ENCODE results near the gene LRP1B.
"Not testable (repeated sequence)": the region's sequence is repeated elsewhere in the genome, so short reads cannot be mapped to it uniquely, and the experiment has no call there.

Gene LRP1B

DNA sequence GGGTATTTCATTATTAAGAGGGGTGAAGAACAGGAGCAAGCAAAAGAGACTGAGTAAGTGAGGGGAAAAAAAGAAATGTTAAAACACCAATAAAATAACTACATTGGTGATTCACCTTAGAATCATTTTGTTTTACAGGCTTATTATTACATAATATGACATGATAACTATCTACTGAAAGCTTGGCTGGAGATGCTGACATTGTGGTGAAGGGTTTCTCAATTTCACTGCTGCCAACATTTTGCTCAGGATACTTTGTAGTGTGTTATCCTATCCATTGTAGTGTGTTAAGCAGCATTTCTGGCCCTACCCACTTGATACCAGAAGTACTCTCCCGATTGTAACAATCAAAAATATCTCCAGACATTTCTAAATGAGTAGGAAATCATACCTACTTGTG is 1786.0 kb downstream of the LRP1B start:
- ATAC-seq (replicated peaks) = no peak
- no peaks in the 10 kb centered on the region for H3K27me3 Mint-ChIP-seq
- no peak overlapping the region for H3K4me3 Mint-ChIP-seq
- no peaks in the 10 kb centered on the region for H3K4me1 Mint-ChIP-seq
- no peaks in the 10 kb centered on the region for H3K9me3 Mint-ChIP-seq
- no peaks in the 10 kb centered on the region for H3K36me3 Mint-ChIP-seq
- H3K27ac Mint-ChIP-seq = no peak overlapping the region
- no peak for DNase-seq

DNA sequence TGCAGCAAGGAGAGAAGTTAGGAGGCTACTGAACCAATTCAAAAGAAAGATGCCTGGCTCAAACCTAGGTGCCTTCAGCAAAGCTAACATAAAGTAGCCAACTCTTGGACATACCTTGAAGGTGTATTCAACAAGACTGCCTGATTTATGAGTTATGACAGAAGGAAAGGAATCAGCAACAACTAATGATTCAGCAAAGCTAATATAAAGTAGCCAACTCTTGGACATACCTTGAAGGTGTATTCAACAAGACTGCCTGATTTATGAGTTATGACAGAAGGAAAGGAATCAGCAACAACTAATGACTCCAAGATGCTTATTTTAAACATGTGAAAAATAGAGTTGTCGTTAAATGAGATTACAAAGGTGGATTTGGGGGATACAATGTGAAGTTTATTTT is 1786.5 kb downstream of the LRP1B start:
- H3K4me3 Mint-ChIP-seq; H3K9me3 Mint-ChIP-seq; DNase-seq; H3K27me3 Mint-ChIP-seq; H3K27ac Mint-ChIP-seq; ATAC-seq (replicated peaks); H3K4me1 Mint-ChIP-seq; H3K36me3 Mint-ChIP-seq: not testable (repeated sequence)

DNA sequence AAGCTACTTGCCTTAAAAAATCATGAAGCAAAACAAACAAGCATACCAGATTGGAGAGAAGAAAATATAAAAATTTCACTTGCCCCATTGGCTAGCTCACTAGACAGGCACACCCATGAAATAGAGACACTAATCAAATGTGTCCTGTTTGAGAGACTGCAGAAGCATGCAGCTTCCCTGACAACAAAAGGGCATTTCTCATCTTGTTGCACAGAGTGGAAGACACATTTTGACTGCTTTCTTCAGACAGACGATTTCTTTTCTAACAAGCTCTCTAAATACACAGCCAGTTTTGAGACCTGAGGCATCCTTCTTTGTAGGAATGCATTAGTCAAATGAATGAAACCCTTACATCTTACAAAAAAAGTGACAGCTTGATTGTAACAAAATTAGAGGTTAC is 1792.0 kb downstream of the LRP1B start:
- Mint-ChIP-seq H3K4me3 (no peak overlapping the region), H3K4me1 (no peaks in the 10 kb centered on the region), H3K36me3 (no peaks in the 10 kb centered on the region)

DNA sequence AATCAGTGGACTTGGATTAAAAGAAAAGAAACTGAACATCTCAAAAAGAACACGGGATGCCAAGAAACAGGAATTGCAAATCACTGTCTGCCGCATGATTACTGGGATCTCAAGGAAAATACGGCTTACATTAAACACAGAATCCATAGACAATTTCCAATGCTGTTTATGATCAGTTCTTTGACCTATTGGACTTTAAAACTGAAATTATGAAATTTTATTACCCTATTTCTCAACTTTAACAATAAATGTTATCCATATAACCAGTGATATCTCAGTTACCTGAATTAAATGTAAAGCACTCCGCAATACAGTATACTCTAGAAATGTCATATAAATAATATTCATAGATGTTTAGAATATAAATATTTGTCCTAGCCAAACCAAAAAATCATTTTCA is 1793.8 kb downstream of the LRP1B start:
- DNase-seq (no peak), ATAC-seq (replicated peaks) (no peak)
- Mint-ChIP-seq H3K4me1 (no peaks in the 10 kb centered on the region), H3K27me3 (no peaks in the 10 kb centered on the region), H3K4me3 (no peak overlapping the region), H3K36me3 (no peaks in the 10 kb centered on the region), H3K27ac (no peak overlapping the region), H3K9me3 (no peaks in the 10 kb centered on the region)

More for the DNA sequence above, 1792.0 kb downstream of the LRP1B start:
- DNase-seq (no peak), ATAC-seq (replicated peaks) (no peak)
- H3K27ac Mint-ChIP-seq = no peak overlapping the region
- no peaks in the 10 kb centered on the region for H3K9me3 Mint-ChIP-seq
- H3K27me3 Mint-ChIP-seq = no peaks in the 10 kb centered on the region

DNA sequence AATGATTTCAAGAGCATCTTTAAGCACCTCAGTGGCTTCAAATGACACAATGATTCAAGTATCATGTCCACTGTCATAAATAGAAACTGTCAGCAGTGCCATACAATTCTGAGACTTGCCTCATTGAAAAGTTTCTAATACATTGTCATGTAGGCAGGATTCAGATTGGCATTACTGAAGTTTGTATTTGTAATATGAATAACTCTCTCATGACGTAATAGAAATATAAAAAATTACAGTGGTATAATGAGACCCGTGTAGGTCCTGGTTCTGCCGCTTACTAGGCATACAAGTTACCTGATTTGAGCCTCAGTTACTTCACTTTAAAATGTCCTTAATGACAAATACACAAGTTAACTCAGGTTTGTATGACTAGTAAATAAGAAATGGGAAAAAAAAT is 1814.5 kb downstream of the LRP1B start:
- Mint-ChIP-seq H3K27me3 (no peaks in the 10 kb centered on the region), H3K9me3 (no peaks in the 10 kb centered on the region), H3K36me3 (no peaks in the 10 kb centered on the region), H3K27ac (no peak overlapping the region), H3K4me3 (no peak overlapping the region), H3K4me1 (no peaks in the 10 kb centered on the region)
- DNase-seq = no peak
- ATAC-seq (replicated peaks) = no peak

DNA sequence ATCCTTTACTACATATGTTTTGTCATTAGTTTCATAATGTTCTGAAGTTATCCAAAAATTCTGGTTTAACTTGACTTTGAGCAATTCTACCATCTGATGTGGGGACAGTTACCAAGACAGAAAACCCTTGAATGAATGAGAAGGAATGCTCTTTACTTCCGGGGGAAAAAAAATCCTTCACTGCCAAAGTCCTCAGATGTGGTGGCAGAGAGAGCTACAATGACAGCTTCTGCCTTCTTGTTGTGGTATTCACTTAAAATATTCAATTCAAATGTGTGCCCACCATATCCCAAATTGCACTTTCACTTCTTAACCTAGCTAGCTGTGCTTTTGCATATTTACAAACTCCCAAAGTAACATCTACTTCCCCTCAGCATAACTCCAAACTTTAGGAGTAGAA is 1818.9 kb downstream of the LRP1B start:
- H3K36me3 Mint-ChIP-seq = no peaks in the 10 kb centered on the region
- DNase-seq = no peak
- no peaks in the 10 kb centered on the region for H3K4me1 Mint-ChIP-seq
- H3K4me3 Mint-ChIP-seq = no peak overlapping the region
- no peaks in the 10 kb centered on the region for H3K9me3 Mint-ChIP-seq
- H3K27me3 Mint-ChIP-seq = no peaks in the 10 kb centered on the region
- no peak for ATAC-seq (replicated peaks)
- H3K27ac Mint-ChIP-seq = no peak overlapping the region

DNA sequence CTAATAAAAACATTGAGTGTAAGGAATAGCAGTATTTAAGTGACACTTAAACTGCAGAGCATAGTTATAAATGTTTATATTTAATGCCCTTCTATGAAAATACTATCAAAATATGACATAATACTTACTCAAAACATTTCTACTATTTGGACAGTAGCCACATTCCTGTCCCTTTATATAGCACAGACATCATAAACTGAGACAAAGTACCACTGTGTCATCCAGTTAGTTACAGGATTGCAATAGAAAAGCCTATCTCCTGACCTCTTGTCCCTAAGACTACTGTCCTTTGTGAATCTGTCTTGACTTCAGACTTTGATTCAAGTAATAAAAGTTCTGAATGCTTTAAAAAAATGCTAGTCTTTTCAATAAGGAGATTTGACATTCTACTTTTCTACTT is 1822.1 kb downstream of the LRP1B start:
- no peak overlapping the region for H3K27ac Mint-ChIP-seq
- peaks cover 0 to 3% of the 10 kb centered on the region in 2 donors for H3K9me3 Mint-ChIP-seq
- no peaks in the 10 kb centered on the region for H3K27me3 Mint-ChIP-seq
- ATAC-seq (replicated peaks) = no peak
- no peaks in the 10 kb centered on the region for H3K4me1 Mint-ChIP-seq
- H3K4me3 Mint-ChIP-seq = no peak overlapping the region
- H3K36me3 Mint-ChIP-seq = no peaks in the 10 kb centered on the region
- DNase-seq = no peak

DNA sequence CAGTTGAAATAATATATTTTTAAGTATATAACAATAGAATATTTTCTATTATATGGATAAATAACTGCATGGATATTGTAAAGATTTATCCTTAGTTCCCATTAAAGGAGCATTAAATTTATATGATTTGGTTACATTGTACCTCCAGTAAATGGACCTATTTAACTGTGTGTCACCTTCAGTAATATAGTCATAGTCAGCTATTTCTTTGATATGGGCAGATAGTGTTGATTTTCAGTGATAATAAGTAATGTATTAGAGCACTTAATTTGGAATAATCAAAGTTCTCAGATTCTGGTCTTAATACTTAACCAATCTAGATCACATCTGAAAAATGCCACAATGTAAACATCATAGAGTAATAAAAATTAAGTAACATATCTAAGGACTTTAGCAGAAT is 1823.3 kb downstream of the LRP1B start:
- H3K27ac Mint-ChIP-seq = no peak overlapping the region
- H3K36me3 Mint-ChIP-seq = no peaks in the 10 kb centered on the region
- ATAC-seq (replicated peaks) (no peak), DNase-seq (no peak)
- H3K4me3 Mint-ChIP-seq = no peak overlapping the region
- H3K27me3 Mint-ChIP-seq = no peaks in the 10 kb centered on the region
- H3K9me3 Mint-ChIP-seq = peaks cover 0 to 3% of the 10 kb centered on the region in 2 donors
- H3K4me1 Mint-ChIP-seq = no peaks in the 10 kb centered on the region

DNA sequence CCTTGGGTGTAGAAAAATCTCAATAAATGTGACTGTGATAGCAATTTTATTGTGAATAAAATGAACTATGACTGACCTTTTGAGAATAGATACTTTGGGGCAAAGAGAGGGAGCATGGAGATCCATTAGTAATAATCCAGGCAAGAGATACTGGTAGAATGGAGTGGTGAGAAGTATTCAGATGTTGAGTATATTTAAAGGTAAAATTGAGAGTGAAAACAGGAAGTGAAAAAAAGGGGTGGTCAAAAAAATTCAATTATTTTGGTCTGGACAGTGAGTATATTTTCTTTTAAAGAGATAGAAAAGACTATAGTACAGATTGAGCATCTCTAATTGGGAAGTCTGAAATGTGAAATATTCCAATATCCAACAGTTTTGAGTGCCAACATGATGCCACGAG is 1835.0 kb downstream of the LRP1B start:
- no peak overlapping the region for H3K4me3 Mint-ChIP-seq
- H3K36me3 Mint-ChIP-seq = no peaks in the 10 kb centered on the region
- DNase-seq (no peak), ATAC-seq (replicated peaks) (no peak)
- H3K9me3 Mint-ChIP-seq = peaks cover 3 to 7% of the 10 kb centered on the region in 2 donors
- no peaks in the 10 kb centered on the region for H3K4me1 Mint-ChIP-seq
- H3K27me3 Mint-ChIP-seq = no peaks in the 10 kb centered on the region
- H3K27ac Mint-ChIP-seq = no peak overlapping the region

DNA sequence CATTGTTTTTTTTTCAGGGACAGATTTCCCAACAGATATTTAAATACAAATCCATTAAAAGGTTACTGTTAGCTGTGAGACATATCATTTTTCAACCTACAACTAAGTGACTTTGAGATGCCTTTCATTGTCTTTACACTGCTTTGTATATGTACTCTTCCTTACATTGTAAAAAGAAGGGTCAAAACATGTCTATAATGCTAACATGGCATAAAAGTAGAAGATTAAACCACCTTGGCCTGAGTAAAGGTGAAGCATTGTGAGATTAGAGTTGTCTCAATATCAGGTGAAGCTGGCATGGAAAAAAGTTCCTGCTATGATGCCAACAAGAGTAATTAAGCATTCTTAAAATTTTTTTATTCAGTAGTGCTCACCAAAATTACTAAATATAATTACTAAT is 1842.1 kb downstream of the LRP1B start:
- H3K9me3 Mint-ChIP-seq = peaks cover 0 to 4% of the 10 kb centered on the region in 2 donors
- ATAC-seq (replicated peaks) = no peak
- no peaks in the 10 kb centered on the region for H3K27me3 Mint-ChIP-seq

DNA sequence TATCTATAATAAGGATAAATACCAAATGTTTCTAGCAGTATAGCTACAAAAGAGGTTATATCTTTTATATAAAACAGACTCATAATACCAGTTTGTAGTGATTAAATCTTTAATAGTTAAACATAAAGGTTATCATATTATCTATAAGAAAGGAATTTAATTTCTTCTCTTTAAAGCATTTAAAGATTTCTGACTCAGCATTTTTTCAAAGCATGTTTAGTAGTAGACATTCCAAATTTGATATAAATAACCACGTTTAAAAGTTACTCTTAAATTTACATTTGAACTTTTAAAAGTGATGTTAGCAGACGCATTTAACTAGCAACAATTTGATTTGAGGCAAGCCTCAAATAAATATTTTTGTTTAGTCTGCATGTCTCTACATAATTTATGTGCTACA is 1842.6 kb downstream of the LRP1B start:
- H3K27me3 Mint-ChIP-seq = no peaks in the 10 kb centered on the region
- DNase-seq (no peak), ATAC-seq (replicated peaks) (no peak)
- peaks cover 0 to 4% of the 10 kb centered on the region in 2 donors for H3K9me3 Mint-ChIP-seq
- no peaks in the 10 kb centered on the region for H3K4me1 Mint-ChIP-seq
- H3K4me3 Mint-ChIP-seq = no peak overlapping the region
- H3K36me3 Mint-ChIP-seq = no peaks in the 10 kb centered on the region
- H3K27ac Mint-ChIP-seq = no peak overlapping the region

More for the DNA sequence above, 1842.1 kb downstream of the LRP1B start:
- H3K4me3 Mint-ChIP-seq = no peak overlapping the region
- H3K36me3 Mint-ChIP-seq = no peaks in the 10 kb centered on the region
- no peaks in the 10 kb centered on the region for H3K4me1 Mint-ChIP-seq
- no peak overlapping the region for H3K27ac Mint-ChIP-seq
- no peak for DNase-seq

DNA sequence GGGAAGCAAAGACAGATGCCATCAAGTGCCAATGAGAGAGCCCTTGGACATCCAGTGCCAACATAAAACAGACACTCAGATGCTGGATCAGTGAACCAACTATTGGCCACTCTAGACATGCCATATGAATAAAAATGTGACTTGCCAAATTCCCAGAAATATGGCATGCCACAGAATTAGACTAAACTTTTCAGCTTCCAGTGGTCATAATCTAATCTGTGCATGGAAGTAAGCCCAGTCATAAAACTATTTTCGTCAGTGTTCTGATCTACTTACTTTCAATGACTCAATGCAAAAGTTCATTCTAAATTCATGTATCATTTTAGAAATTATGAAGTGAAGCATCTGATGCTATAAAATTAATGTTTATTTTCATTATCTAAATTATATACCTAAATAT is 1844.4 kb downstream of the LRP1B start:
- H3K9me3 Mint-ChIP-seq = peaks cover 0 to 2% of the 10 kb centered on the region in 2 donors
- DNase-seq (no peak), ATAC-seq (replicated peaks) (no peak)
- no peaks in the 10 kb centered on the region for H3K4me1 Mint-ChIP-seq
- no peaks in the 10 kb centered on the region for H3K36me3 Mint-ChIP-seq
- no peak overlapping the region for H3K27ac Mint-ChIP-seq
- H3K27me3 Mint-ChIP-seq = no peaks in the 10 kb centered on the region
- no peak overlapping the region for H3K4me3 Mint-ChIP-seq

DNA sequence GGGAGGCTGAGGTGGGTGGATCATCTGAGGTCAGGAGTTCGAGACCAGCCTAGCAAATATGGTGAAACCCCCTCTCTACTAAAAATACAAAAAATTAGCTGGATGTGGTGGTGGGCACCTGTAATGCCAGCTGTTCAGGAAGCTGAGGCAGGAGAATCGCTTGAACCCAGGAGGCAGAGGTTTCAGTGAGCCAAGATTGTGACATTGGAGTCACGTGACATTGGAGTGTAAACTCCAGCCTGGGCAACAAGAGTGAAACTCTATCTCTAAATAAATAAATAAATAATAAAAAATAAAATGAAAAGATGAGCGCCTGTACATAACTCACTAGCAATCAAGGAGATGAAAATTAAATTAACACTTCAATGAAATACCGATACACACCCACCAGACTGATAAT is 1853.5 kb downstream of the LRP1B start:
- H3K36me3 Mint-ChIP-seq; H3K4me3 Mint-ChIP-seq; DNase-seq; H3K27me3 Mint-ChIP-seq; H3K9me3 Mint-ChIP-seq; ATAC-seq (replicated peaks); H3K27ac Mint-ChIP-seq; H3K4me1 Mint-ChIP-seq: not testable (repeated sequence)

DNA sequence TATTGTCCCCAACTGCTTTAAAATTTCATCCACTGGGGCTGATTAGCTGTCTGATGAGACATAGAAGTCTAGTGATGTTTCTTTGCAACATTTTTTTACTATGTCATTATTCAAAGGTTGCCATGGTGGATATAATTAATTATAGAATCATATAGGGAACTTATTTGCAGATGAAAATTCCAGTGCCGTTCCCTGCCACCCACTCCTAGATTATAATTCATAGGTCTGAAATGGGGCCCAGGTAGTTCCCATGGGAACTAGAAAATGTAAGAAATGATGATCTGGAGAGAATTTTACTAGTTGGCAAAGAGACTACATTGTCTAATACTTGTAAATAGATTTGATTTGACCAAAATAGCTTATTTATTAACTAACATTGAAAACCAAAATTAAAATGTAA is 1854.2 kb downstream of the LRP1B start:
- no peaks in the 10 kb centered on the region for H3K27me3 Mint-ChIP-seq
- DNase-seq (no peak), ATAC-seq (replicated peaks) (no peak)
- H3K9me3 Mint-ChIP-seq = no peaks in the 10 kb centered on the region
- H3K36me3 Mint-ChIP-seq = no peaks in the 10 kb centered on the region
- H3K4me3 Mint-ChIP-seq = no peak overlapping the region
- H3K27ac Mint-ChIP-seq = no peak overlapping the region
- H3K4me1 Mint-ChIP-seq = no peaks in the 10 kb centered on the region

DNA sequence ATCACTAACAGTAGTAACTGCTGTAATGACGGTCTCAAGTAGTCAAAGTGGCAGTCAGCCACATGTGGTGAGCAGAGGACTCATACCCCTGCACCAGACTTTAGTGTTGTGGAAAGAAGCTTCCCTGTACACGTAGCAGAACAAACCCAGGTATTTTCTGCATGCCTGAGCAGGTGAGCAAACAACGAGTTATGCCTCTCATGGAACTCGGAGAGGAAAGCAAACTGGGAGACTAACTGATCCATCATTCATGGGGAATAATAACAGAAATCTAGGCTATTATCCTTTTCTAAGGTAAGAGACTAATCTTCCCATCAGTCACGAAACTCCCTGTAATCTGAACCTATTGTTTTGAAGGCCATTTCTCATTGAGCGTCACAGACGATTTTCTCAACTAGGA is 1855.4 kb downstream of the LRP1B start:
- no peak overlapping the region for H3K27ac Mint-ChIP-seq
- no peaks in the 10 kb centered on the region for H3K36me3 Mint-ChIP-seq
- no peaks in the 10 kb centered on the region for H3K9me3 Mint-ChIP-seq
- H3K4me3 Mint-ChIP-seq = no peak overlapping the region
- H3K4me1 Mint-ChIP-seq = no peaks in the 10 kb centered on the region
- ATAC-seq (replicated peaks) (no peak), DNase-seq (no peak)
- H3K27me3 Mint-ChIP-seq = no peaks in the 10 kb centered on the region

DNA sequence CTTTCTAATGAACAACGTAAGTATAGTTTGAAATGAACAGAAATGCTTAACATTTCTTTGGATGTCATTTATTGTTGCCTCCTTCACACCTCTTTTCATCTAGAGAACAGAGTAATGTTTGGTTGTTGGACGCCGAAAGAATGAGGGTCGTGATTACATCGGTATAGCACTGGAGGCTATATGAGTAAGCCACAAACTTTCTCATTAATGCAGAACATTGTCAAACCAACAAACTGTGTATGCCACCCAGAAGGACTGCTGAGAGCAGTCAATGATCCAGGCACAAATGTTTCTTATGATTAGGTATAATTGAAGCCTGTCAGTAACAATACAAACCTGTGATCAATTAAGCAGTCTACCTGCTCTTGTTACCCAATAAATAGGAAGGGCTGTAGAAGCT is 1855.9 kb downstream of the LRP1B start:
- H3K4me3 Mint-ChIP-seq = no peak overlapping the region
- no peak overlapping the region for H3K27ac Mint-ChIP-seq
- H3K4me1 Mint-ChIP-seq = no peaks in the 10 kb centered on the region
- no peaks in the 10 kb centered on the region for H3K36me3 Mint-ChIP-seq
- DNase-seq (no peak), ATAC-seq (replicated peaks) (no peak)
- H3K27me3 Mint-ChIP-seq = no peaks in the 10 kb centered on the region
- H3K9me3 Mint-ChIP-seq = no peaks in the 10 kb centered on the region
